ENCODE measurements around the gene RAC3. TPM values are rescaled to one million over a fixed set of nuclear protein-coding genes. Genes with fewer than 3 reads are reported as not detected.

RAC3 gene
- total and polyA plus RNA-seq, 2 of the 8 experiments (the other 6 are each of a cell fraction or from before 2014, with no cell fraction given) = 177 to 299 TPM

DNA sequence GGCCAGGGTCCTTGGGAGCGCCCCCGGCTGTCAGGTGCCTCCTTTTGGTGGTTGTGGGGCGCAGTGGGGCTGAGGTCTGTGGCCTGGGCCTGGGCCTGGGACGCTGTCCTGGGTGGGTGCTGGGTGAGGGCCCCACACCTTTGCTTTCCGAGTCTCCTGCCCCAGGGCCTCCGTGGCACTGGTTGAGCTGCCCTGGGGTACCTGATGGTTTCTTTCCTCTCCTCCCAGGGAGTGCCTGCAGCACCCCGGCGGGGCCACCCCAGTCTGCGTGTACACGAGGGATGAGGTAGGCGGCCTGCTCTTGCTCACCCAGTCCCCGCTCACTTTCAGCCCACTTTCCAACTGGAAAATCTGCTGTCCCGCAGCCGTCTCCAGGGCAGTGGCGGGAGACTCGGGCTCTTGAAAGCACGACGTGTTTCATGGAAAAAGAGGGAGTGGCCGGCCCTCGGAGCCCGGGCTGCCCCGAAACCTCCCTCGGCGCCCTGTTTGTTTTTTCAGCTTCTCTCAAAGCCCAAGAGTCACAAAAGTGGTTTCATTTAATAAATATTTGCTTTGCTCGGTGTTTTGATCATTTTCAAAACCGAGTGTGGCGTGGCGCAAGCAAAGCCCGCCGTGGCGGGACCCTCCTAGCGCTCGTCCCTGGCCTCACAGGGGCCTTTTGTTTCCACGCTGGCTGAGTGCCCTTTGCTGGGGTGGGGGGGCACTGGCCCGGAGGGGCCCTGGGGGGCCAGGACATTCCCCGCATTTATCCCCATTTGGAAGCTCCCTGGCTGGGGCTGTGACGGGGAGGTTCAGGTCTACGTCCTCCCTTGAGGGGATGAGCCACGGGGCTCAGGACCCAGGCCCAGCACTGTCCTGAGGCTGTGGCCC, 36.6 kb upstream of the RAC3 start:
- no peak overlapping the region for H3K9ac ChIP-seq (replicated peaks in 1 of 4; ENCODE audit: extremely low read depth in 1 of 4, low read depth in 3 of 4, low read length in 3 of 4)
- H3K36me3 ChIP-seq (ENCODE audit: control insufficient read depth in 2 of 4, insufficient read depth in 4 of 4, low read length in 3 of 4) = no peaks in the 10 kb centered on the region
- 0 out of 2 replicates have a peak overlapping the region, but pooled peaks have one; percentile 52 for H2BK5ac ChIP-seq (ENCODE audit: low read depth, low read length)
- no peaks in the 10 kb centered on the region for H3K27me3 ChIP-seq (replicated peaks in 1 of 4; ENCODE audit: control insufficient read depth in 3 of 4, extremely low read depth in 1 of 4, insufficient read depth in 3 of 4, low read length in 3 of 4)
- H4K5ac ChIP-seq (ENCODE audit: insufficient read length, low read depth, low read length) = no peak overlapping the region
- ChIA-PET CTCF (ENCODE audit: partially characterized antibody) (interaction anchor here (1.3 to 3.2 kb wide), 13 partner anchors 10 to 126 kb away, joined by 3 to 20 read pairs (median 6); partner anchors contain the start of gene MAFG), POLR2A (ENCODE audit: partially characterized antibody) (interaction anchor here (1.1 to 1.4 kb wide), 3 partner anchors 9 to 74 kb away, joined by 3 read pairs; no protein-coding TSS in a partner anchor)
- H2AK5ac ChIP-seq (ENCODE audit: low read depth, low read length) = no peak overlapping the region
- H2BK20ac ChIP-seq (ENCODE audit: low read length) = no peak overlapping the region
- H3K79me1 ChIP-seq (ENCODE audit: low read depth, low read length) = peaks cover 5% of the 10 kb centered on the region
- H4K20me1 ChIP-seq (replicated peaks in 1 of 2; ENCODE audit: control insufficient read depth in 1 of 2, insufficient read depth in 2 of 2, low read length in 2 of 2) = peaks cover 3 to 15% of the 10 kb centered on the region in 2 experiments
- no peak overlapping the region for H3K4me2 ChIP-seq (ENCODE audit: insufficient read depth in 1 of 2, low read depth in 2 of 2, low read length in 2 of 2)
- no peak overlapping the region for H3K4ac ChIP-seq (replicated peaks; ENCODE audit: insufficient read length, low read depth, low read length)
- TF ChIP-seq, protein P1, sequence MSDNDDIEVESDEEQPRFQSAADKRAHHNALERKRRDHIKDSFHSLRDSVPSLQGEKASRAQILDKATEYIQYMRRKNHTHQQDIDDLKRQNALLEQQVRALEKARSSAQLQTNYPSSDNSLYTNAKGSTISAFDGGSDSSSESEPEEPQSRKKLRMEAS (IDR thresholded peaks at IDR 0.05) = no peak
- TF ChIP-seq RBBP5 (IDR thresholded peaks at IDR 0.05; ENCODE audit: borderline replicate concordance, low read depth, low read length) (no peak), RFX5 (IDR thresholded peaks at IDR 0.05; ENCODE audit: borderline replicate concordance, low read depth, low read length) (no peak), SIX5 (IDR thresholded peaks at IDR 0.05; ENCODE audit: low read depth, low read length) (no peak), RAD21 (IDR thresholded peaks at IDR 0.05 in 1 of 2, conservative IDR thresholded peaks at IDR 0.05 in 1 of 2; ENCODE audit: low read depth in 2 of 2, low read length in 2 of 2) (no peak), POU5F1 (IDR thresholded peaks at IDR 0.05; ENCODE audit: low read depth, low read length) (no peak)
- H4K8ac ChIP-seq (ENCODE audit: extremely low read depth, insufficient read depth, low read length) = peak overlapping the region; percentile 80
- H3K18ac ChIP-seq (ENCODE audit: extremely low read depth, low read length) = no peak overlapping the region
- H2AFZ ChIP-seq (ENCODE audit: low read length) = no peak overlapping the region
- no peaks in the 10 kb centered on the region for H3K9me3 ChIP-seq (ENCODE audit: insufficient read depth in 2 of 2, low read depth in 1 of 2, low read length in 1 of 2)
- H3K27ac ChIP-seq (ENCODE audit: low read depth, low read length) = 0 out of 2 replicates have a peak overlapping the region, but pooled peaks have one; percentile 34
- H2BK15ac ChIP-seq (ENCODE audit: low read length) = no peak overlapping the region
- no peak overlapping the region for H3K23ac ChIP-seq (ENCODE audit: insufficient read length)
- H4K91ac ChIP-seq (replicated peaks; ENCODE audit: insufficient read length, low read length) = no peak overlapping the region
- WGBS, 2 experiments (ENCODE audit: extremely low coverage in 1 of 2, insufficient coverage in 1 of 2, insufficient read length in 1 of 2, insufficient replicate concordance in 2 of 2, low coverage in 1 of 2, low lambda C conversion rate in 2 of 2, missing lambda C conversion rate in 1 of 2) = 92% methylated on average over 27 of the region's 39 CpGs; no CpG with 5 or more reads in 1 of the 2 experiments
- DNase-seq (ENCODE audit: low read depth in 1 of 2, low spot score in 2 of 2) (peak in 1 of 2 experiments; percentile 46), FAIRE-seq (no peak)
- H2BK120ac ChIP-seq (replicated peaks; ENCODE audit: low read depth, low read length) = no peak overlapping the region
- H3K23me2 ChIP-seq (ENCODE audit: low read depth, low read length) = no peaks in the 10 kb centered on the region
- 0 out of 2 replicates have a peak overlapping the region, but pooled peaks have one; percentile 17 for H2BK12ac ChIP-seq (ENCODE audit: low read depth, low read length)
- peaks cover 0 to 31% (median 27%) of the 10 kb centered on the region in 4 experiments; a peak in 6 of 7 replicates for H3K4me1 ChIP-seq (replicated peaks in 1 of 4; ENCODE audit: control insufficient read depth in 3 of 4, insufficient read depth in 4 of 4, low read length in 3 of 4)
- H3K79me2 ChIP-seq (ENCODE audit: control insufficient read depth in 1 of 2, insufficient read depth in 2 of 2, low read length in 2 of 2) = no peaks in the 10 kb centered on the region; a peak in 1 of 4 replicates
- no peak overlapping the region for H3K56ac ChIP-seq (replicated peaks; ENCODE audit: insufficient read length, low read depth, low read length)
- H3K14ac ChIP-seq (ENCODE audit: insufficient read length) = no peak overlapping the region
- no peak overlapping the region for H3K4me3 ChIP-seq (ENCODE audit: extremely low read depth in 1 of 4, insufficient read depth in 2 of 4, low read depth in 3 of 4, low read length in 4 of 4)

Measured in H1 (cell line).